Choroid plexus epithelial cell (primary cell): Measurements from ENCODE around the gene FRMPD4.

Source experiments
- DNase-seq: peaks from one replicate; pipeline ENCODE4 v3.0.0-alpha.2; 2010; ENCODE audit warnings: low read depth
- H3K4me3 ChIP-seq: 2 replicates; pipeline ENCODE4 v1.5.1; 2011; ENCODE audit warnings: low read depth, mild to moderate bottlenecking, control low read depth, low read length, moderate library complexity
- CTCF ChIP-seq: conservative IDR thresholded peaks from 2 replicates; pipeline ENCODE4 v1.5.1; 2011; ENCODE audit warnings: low read depth, mild to moderate bottlenecking, control low read depth, inconsistent platforms, low read length, moderate library complexity

FRMPD4 gene

GRCh38 chrX:12325171-12325570 lies 186.9 kb downstream of the FRMPD4 start:
- no peak for DNase-seq
- H3K4me3 ChIP-seq, result no peak overlapping the region
- TF ChIP-seq CTCF, result no peak

- DNase-seq, result no peak
- no peak overlapping the region for H3K4me3 ChIP-seq
- TF ChIP-seq CTCF, result no peak
These were observed 189.6 kb downstream of the FRMPD4 start for GRCh38 chrX:12327836-12328235.

- no peak for DNase-seq
- TF ChIP-seq CTCF, result no peak
- no peak overlapping the region for H3K4me3 ChIP-seq
These were observed 191.2 kb downstream of the FRMPD4 start for GRCh38 chrX:12329476-12329875.

GRCh38 chrX:12330841-12331240 lies 192.6 kb downstream of the FRMPD4 start:
- DNase-seq, result no peak
- no peak for TF ChIP-seq CTCF
- no peak overlapping the region for H3K4me3 ChIP-seq

- TF ChIP-seq CTCF, result no peak
- DNase-seq, result no peak
These were observed 194.6 kb downstream of the FRMPD4 start for GRCh38 chrX:12332786-12333347.

GRCh38 chrX:12339921-12340320 lies 201.6 kb downstream of the FRMPD4 start:
- no peak for DNase-seq
- no peak overlapping the region for H3K4me3 ChIP-seq
- no peak for TF ChIP-seq CTCF

More at GRCh38 chrX:12332786-12333347, 194.6 kb downstream of the FRMPD4 start:
- no peak overlapping the region for H3K4me3 ChIP-seq

- no peak for TF ChIP-seq CTCF
- DNase-seq, result no peak
- no peak overlapping the region for H3K4me3 ChIP-seq
These were observed 206.7 kb downstream of the FRMPD4 start for GRCh38 chrX:12344954-12345353.
